H1 (cell line): ENCODE results near the gene MAN1A2. TPM values are rescaled to one million over a fixed set of nuclear protein-coding genes. Genes with fewer than 3 reads are reported as not detected.

Experiments
- CHD1 ChIP-seq: IDR thresholded peaks from 2 replicates; pipeline ENCODE4 v1.6.1; 2012; ENCODE audit warnings: low read depth, low read length, improper control_type of control experiment
- FOSL1 ChIP-seq: IDR thresholded peaks from 2 replicates; pipeline ENCODE4 v1.6.1; 2011; ENCODE audit warnings: mild to moderate bottlenecking, low read depth, low read length, moderate library complexity; ENCODE audit not compliant: insufficient read depth
- GTF2F1 ChIP-seq: IDR thresholded peaks from 2 replicates; pipeline ENCODE4 v1.6.1; 2012; ENCODE audit warnings: low read depth, low read length, improper control_type of control experiment, borderline replicate concordance
- HDAC6 ChIP-seq: IDR thresholded peaks from one replicate; pipeline ENCODE4 v1.7.1; 2012; ENCODE audit warnings: low read depth, mild to moderate bottlenecking, inconsistent platforms, low read length, moderate library complexity
- SIN3A ChIP-seq, 2 experiments: IDR thresholded peaks in 1 of 2; conservative IDR thresholded peaks in 1 of 2; 2 replicates each; pipeline ENCODE4 v1.6.1; 2011 to 2012; ENCODE audit warnings: low read length in 2 of 2, improper control_type of control experiment in 1 of 2, low read depth in 1 of 2, mild to moderate bottlenecking in 1 of 2
- polyA plus RNA-seq, 7 experiments: library from polyadenylated mRNA; depleted of rRNA in 3 of 7; stranded (reverse) in 5 of 7; unstranded in 2 of 7; fragments of >200 nt in 5 of 7; fragments of 200-250 nt in 2 of 7; gene quantifications; 1 replicate in 5 of 7; 2 replicates in 1 of 7; 4 replicates in 1 of 7; pipeline versions ENCODE4 v1.2.1 to v1.2.3, GENCODE V29; 2011 to 2013; ENCODE audit warnings: missing spikeins in 2 of 7, mixed read lengths in 2 of 7
- total RNA-seq: library from RNA; stranded (reverse); fragmentation: NEBNext Ultra II Directional; extraction: Animal tissue kit (Norgen Biotek cat#: 25700); gene quantifications from 2 replicates; pipeline ENCODE4 v1.2.1, GENCODE V29; 2021

Gene MAN1A2
- total and polyA plus RNA-seq, 2 of the 8 experiments (the other 6 are each of a cell fraction or from before 2014, with no cell fraction given): 5.5 to 18.8 TPM

DNA sequence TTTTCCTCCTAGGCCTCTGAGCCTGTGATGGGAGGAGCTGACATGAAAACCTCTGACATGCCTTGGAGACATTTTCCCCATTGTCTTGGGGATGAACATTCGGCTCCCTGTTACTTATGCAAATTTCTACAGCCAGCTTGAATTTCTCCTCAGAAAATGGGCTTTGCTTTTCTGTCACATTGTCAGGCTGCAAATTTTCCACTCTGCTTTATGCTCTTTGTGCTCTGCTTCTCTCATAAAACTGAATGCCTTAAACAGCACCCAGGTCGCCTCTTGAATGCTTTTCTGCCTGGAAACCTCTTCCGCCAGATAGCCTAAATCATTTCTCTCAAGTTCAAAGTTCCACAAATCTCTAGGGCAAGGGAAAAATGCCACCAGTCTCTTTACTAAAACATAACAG, 191.9 kb downstream of the MAN1A2 start (continued):
- TF ChIP-seq HDAC6 (no peak), FOSL1 (no peak), GTF2F1 (no peak), CHD1 (no peak), SIN3A (conservative IDR thresholded peaks at IDR 0.05 in 1 of 2, IDR thresholded peaks at IDR 0.05 in 1 of 2; ENCODE audit: low read depth in 1 of 2, low read length in 2 of 2) (no peak)
